ENCODE data around the gene AKT1.

Gene AKT1

DNA sequence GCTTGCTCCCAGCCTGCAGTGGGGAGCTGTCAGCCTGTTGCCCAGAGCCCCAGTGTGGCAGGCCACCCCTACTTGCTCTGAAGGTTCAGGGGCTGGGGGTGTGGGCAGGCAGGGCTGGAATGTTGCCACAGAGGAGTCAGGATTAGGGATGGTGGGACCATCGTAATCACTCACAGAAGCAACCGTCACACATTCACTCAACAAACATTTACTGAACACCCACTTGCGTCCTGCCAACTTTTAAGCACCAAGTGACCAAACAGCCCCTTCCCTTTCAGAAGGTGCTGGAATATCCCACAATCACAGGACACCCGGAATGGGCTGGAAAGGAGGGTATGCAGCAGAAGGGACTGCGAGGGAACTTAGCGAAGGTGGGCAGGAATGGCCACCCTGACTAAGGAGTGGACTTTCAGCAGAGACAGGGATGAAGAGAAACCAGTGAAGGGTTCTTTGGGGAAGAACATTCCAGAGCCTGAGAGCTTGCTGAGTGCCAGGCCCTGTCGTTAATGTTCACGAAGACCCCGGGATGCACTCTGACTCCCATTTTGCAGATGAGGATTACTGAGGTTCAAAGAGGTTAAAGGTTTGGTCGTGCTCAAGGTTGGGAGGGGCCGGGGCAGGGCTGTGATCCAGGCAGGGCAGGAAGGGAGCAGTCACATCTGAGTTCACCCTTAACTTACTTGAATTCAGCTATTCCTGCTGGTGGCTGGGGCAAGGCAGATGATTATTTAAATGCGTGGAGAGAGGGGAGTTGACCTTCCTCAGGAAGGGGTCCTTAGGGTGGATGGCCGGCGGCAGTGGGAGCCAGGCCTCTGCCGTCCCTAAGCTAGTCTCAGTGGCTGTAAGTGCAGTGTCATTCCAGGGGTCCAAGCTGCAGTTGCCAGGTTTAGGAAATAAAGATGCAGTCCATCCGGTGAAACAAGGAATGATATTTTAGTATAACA is 3.0 kb upstream of the AKT1 start:
- DNase-seq = no peak

DNA sequence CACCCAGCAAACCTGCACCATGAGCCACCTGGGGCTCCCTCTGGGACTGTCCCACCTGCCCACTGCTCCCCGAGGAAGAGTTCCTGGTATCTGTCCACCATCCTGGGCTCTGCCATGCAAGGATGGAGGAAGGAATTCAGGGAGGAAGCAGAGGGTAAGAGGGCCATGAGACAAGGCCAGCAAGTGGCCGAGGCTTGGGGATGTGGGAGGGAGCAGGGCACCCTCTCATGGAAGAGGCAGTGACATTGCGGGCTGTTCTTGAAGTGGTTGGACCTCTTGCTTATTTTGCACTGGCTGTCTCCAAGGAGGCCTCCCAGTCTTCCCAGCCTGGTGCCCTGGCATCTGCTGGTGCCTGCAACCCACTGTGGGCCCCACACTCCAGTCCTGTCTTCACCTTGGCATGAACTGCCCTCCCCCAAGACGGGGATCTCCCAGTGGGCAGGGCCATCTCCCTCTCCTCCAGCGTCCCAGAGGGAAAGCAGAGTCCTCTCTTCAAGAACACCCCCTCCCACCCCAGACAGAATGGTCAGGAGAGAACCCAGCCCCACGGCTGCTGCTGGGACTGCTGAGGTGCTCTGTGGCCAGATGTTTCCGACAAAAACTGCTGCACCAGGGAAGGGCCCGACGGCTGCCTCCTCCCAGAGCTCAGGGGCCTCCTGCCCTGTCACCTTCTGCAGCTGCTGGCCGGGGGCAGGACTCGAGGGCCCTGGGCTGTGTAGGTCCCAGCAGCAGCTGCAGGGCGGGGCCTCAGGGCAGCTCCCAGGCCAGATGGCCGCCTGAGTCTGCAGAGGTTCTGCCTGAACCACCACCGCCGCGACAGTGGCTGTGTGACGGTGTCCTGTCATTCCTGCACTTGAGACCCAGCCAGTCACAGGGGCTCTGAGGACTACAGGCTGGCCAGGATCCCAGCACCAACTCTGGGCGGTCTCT is 1.8 kb upstream of the AKT1 start:
- no peak for DNase-seq

DNA sequence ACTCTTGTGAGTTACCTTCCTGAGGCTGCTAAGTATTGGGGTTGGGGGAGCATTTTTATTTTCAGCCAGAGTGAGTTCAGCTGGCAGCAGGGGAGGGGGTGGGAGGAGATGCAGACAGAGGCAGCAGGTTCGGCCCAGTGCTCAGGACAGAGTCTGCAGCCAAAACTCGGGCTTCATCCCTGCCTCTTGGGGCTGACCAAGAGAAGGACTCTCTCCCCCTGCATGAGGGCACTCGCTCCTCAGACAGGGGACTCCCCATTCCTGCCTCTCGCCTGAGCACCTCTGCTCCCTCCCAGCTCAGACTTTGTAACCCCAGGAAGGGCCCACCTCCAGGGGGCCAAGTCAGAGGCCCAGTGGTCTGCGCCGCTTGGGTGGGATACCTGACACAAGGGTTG is 1.1 kb upstream of the AKT1 start:
- no peak for DNase-seq

DNA sequence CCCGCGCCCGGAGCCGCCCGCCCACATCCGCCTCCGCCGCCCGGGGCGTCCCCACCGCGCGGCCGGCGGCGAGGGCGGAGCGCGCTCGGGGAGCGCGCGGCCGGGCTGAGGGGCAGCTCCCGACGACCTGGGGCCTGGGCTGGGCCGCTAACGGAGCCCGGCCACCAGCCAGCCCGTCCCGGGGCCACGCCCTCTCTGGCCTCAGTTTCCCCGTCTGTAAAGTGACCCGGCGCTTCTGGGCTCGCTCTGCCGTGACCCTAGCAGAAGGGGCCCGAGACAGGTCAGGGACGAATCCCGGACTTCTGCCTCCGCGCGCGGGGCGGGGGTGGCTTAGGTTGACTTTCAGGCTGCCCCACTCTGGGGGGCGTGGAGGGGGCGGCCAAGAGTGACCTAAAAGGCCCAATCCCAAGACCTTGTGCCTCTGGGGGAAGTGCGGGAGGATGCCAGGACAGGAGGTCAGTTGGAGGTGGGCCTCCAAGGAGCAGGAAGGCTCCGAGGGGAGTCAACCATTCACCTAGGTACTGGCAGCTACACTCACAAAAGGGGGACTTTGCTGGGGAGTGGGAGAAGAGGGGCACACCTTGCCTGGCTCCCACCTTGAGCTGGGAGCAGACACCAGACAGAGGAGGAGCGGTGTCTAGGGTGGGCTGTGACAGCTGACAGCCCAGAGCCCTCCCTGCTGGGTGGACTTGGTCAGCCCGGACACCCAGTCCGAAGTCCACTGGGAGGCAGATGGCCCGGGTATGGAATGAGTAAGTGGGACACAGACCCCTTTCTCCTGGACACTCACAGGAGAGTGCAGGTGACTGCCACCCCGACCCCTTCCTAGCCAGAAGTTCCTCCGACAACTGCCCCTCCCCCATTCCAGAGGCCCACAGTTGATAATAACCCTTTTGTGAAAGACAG is 486 bp upstream of the AKT1 start:
- peak in 1 of 2 donors; percentile 26 for DNase-seq

DNA sequence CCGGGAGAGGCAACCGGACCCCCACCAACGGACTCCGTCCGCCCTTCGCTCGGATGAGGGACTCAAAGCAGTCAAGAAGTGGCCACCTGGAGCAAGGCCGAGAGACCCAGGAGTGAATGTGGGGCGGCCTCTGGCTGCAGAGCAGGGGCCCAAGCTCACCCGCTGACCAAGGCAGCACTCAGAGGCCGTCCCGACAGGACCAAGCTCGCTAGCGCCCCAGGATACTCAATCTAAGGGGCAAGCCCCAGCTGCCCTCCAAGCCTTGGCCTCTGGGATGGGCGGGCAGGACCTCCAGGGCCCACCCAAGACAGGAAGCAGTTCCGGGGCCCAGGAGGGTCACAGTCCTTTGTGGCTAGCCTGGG is 936 bp downstream of the AKT1 start:
- DNase-seq = no peak

DNA sequence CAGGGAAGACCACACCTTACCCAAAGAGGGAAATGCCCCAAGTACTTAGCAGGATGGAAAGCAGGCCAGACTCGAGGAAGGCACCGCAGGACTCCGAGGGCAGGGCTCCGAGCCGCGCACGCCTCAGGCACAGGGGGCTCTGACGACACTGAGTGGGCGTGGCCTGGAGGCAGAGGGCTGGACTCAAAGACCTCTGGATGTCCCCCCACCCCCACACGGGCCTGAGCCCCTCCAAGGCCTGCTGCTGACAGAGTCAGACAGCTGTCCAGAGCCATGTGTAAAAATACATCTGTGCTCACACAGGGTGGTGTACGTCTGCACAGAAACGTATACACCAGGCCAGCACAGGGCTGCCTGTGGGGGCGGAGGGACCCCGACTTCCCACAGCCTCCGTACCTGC is 1.4 kb downstream of the AKT1 start:
- DNase-seq = no peak

DNA sequence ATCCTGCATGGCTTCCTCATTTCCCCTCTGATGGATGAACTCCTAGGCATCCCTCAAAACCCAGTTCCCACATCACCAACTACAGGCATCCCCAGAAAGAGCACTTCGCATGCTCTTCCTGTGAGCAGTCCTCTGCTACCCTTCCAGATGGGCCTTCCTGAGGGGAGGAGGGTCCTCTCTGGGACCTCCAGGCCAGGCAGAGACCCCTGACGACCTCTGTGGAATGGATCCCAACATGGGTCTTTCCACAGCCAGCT is 1.9 kb downstream of the AKT1 start:
- DNase-seq = no peak

DNA sequence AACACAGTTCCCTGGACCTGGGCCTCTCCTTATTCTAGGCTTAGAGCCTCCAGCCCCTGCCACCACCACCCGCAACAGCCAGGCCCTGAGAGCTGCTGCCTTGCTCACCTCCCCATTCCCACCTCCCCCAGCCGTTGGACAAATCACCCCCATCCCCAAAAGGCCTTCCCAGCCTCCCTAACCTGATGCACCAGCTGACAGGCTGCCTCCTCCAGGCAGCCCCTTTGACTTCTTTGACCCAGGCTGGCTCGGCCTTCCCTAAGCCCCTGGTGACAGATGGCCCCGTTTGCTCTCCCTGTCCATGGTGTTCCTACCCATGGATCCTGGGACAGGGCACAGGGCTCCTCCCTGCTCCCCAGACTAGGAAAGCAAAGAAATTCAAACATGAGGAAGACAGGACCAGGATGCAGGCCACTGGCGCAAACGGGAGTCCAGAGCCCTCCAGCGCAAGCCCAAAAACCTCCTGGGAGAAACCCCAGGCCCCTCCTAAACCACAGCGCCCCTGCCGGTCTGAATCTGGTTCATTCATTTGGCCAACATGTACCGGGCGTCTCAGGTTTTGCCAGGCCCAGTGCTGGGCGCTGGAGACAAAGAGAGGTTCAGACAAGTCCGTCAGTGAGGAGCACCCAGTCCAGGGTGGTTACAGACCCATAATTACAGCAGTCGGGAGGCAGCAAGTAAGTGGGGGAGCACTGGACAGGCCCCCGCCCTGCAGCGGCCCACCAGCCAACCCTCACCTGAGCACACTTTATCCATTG is 2.4 kb downstream of the AKT1 start:
- DNase-seq = no peak

DNA sequence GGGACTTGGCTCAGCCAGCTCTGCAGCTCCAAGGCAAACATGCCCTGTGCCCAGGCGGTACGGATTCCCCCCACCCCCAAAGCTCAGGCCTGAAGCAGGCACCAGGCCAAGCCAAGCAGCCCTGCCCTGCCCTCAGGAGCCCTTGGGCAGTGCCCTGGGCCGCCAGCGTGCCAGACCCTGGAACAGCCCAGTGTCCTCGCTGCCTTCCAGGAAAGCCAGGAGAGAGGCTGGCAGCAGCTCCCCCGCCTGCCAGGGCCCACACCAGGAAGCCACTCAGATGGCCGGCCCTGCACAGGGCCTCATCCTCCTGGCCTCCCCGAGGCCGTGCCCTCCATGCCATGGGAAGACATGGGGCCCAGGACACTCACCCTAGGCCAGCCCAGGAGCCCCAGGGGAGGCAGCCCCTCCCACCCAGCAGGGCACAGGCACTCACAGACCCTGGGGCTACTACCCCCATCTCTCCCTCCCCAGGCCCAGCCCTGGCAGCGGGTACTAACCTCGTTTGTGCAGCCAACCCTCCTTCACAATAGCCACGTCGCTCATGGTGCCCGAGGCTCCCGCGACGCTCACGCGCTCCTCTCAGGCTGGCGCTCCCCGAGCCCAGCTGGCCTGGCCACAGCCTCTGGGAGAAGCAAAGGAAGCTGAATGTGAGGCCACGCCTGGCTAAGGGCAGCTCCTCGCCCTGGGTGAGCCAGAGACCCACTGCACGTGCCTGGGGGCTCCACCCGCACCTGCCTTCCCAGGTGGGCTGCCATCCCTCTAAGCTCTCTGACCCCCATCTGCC is 3.3 kb downstream of the AKT1 start:
- DNase-seq = no peak

DNA sequence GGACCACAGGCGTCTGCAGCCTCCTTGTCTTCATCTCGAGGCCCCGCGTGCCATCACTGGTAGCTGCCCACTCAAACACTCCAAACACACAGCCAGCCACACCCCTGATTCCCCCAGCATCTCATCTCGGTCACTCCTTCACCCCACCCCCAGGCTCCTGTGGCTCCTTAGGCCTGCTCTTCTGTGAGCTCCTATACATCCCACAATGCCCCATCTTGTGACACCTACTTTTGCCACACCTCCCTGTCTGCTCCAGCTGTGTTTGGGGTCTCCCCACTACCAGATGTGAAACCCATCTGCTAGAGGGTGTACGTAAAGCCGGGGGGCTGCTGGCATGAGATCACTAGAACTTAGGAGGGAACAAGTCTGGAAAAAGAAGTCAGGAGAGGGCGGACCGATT is 4.1 kb downstream of the AKT1 start:
- no peak for DNase-seq

DNA sequence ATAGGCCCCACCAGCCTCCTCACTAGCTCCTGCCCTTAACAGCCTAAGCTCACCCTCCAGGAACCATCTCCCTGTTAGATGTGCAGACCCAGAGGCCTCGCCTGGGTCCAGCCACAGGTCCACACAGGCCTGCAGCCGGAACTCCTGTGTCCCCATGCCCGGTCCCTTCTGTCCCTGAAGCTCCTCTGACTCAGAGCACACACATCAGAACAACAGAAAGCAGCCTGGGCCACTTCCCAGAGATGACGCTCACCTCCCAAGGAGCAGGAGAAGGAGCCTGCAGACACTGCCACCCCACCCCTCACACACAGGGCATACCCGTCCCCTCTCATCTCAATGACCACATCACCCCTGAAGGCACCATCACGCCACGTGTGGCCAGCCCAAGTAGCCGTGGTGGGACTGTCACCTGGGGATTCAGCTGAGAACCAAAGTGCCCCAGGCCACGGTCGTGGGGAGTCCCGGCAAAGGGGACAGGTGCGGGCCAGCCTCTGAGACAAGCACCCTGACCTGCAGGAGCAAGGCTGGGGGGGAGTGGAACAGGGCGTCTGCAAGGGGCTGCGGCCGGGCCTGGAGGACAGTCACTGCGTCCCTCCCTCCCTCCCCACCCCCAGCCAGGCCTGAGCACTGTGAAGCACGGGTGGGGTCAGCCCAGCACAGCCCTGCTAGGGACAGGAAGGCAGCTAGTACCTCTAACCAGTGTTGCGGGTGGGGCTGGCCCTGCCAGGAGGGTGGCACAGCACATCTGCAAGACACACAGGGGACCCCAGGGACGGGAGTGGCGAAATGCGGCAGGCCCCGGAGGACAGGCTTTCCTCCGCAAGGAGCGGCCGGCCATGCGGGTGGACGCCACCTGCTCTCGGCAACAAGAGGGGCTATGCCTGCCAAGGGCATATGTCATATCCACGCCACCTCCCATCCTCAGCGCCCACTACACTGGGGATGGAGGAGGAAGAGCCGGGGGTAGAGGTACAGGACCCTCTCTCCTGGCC is 5.5 kb downstream of the AKT1 start:
- DNase-seq = no peak

DNA sequence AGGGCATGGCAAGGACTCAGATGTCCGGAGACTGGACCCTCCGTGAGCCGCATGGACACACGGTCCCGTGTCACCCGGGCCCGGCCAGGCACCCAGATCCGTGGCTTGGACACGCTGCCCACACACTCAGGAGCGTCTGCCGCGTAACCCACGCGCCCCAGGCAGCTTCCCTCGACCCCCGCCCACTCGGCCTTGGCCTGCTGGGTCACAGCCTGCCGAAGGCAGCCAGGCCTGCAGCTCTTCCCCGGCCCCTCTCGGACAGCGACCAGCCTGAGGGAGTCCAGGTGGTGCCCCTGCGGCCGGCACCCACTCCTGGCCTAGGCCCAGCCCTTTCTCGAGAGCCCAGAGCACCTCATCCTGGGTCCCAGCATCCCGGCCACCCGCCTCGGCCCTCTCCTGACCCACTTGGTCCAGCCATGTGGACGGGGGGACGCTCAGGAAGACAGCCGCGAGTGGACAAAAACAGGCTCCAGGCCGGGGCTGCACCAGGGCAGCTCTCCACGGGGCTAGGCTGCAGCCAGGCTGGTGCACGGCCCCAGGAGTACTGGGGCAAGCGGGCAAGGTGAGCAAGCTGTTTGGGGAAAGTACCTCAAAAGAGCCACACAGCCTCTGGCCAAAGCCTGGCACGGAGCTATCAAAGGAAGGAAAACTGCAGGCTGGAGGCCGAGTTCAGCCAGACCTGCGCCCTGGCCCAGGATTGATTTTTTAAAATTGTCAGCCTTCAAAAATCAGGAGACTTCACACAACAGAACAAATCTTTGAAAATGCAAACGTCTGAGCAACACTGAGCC is 6.5 kb downstream of the AKT1 start:
- DNase-seq = no peak

DNA sequence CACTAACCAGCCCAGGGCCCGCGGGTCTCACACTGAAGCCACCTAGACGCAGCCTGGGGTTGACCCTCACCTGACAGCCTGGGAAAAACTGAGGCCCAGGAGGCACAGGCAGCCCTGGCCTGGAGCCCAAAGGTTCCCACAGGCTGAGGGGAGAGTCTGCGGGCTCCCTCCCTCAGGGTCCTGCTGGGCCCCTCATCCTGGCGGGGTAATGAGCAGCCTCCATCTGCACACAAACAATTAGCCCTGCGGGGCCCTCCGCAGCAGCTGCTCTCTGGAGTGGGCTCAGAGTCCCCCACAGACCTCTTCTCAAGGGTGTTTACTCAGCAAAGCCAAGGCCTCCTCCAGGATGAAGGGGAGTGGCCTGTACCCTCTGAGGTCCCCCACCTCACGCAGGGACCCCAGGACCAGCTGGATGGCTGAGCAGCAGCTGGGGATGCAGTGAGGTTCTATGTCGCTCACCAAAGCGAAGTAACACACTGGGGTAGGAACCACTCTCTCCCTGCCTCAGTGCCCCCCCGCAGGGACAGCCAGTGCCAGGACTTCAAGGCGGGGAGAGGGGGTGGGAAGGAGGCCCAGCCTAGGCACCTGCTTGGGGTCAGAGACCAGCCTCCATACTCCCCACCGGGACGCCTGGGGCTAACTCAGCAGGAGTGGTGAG is 7.3 kb downstream of the AKT1 start:
- DNase-seq = no peak

DNA sequence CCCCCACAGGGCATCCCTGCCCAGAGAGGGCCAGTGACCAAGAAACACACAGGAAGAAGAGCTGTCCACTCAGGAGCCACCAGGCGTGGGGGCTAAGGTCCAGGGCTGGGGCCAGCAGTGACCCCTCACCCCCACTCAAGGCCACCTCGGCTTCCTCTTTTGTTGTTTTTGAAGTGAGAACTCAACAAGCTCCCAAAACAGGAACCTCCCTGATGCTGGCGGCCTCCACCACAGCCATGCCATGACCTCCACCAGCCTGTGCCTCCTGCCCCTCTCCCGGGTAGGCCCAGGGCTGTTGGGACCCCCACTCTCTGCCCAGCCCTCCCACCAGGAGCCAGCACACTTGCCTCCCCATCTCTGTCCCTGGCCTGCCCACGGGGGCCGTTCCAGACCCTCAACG is 7.8 kb downstream of the AKT1 start:
- DNase-seq = no peak

DNA sequence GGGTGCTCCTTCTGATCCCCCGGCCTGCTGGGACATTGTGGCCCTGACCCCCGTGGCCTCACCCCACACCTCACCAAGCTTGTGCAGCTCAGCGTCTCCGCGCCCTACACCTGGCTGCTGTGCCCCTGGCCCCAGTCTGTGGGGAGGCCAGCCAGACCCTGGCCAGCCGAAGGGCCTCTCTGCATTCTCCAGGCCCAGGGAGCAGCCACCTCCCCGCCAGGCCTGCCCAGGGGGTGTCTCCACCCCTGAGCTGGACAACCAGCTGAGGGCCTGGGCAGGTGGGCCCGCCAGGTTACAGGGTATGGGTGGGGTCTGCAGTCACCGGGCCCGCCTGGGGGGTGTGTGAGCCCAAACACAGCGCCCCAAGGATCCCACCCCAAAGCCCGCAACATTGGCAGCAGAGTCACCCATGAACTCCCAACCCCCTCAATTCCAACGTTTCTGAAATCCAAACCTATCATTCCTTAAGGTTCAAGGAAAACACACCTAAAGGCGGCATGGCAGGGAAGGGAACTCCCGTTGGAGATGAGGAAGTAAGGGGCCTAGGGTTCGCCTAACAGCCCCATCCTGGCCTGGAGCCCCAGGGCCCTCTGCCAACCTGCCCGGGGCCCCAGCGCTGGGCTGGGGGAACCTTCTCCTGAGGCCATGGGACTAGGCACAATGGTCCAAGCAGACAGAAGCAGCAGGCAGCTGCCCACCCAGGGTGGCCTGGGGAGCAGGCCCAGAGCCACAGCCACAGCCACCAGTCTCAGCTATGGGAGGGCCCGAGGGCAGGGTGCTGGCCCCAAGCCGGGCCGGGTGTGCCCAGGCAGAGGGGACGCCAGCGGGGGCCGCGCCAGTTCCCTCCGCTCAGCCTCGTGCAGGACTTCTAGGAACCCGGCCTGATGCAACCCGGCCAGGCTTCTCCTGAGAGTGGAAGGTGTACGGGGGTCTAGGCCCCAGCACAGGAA is 8.5 kb downstream of the AKT1 start:
- no peak for DNase-seq

DNA sequence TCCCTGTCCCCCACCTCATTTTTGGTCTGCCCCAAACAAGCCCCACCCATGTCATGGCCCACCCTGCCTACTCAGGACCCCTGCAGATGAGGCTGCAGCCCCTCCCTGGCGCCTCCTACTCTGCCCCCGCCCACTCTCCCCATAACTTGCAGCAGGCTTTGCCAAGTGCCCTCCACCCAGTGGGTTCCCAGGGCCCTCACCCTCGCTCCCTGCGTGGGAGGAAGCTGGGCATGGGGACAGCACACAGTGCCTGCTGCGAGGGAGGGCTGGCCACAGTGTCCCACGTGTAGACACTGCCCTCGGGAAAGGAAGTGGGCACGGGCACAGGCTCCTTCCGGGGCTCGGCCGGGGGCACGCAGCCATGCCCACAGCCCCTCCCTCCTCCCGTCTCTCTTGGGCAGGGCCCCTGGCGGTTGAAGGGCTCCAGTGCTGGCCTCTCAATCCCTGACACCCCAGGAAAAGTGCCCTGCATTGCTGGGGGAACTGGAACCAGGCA is 9.4 kb downstream of the AKT1 start:
- DNase-seq = no peak

DNA sequence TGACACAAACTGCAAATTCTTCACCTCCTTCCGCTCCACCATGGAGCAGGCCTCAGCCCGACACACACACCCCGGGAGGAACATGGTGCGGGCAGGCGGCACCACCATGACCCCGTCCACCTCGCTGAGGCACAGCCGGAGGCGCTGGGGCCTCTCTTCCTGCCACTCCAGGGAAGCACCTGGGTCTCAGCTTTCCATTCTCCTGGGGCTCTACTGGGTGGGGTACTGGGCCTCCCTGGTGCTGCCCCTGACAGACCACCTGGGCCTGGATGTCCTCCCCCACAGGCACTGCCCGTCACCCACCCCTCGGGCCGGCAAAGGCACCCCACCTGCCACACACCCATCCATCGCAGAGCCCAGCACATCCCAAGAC is 9.9 kb downstream of the AKT1 start:
- DNase-seq = no peak
